HFFc6 (cell line): Measurements from ENCODE around the gene SPG11. TPM values are rescaled to one million over a fixed set of nuclear protein-coding genes. Genes with fewer than 3 reads are reported as not detected.

ENCODE experiments used
- DNase-seq: peaks from one replicate; pipeline ENCODE4 v3.0.0-alpha.2; 2018
- H3K27ac Mint-ChIP-seq: 2 replicates; pipeline ENCODE4 v1.8.0; 2020; ENCODE audit warnings: mild to moderate bottlenecking, mixed read lengths
- H3K27me3 Mint-ChIP-seq: 2 replicates; pipeline ENCODE4 v1.8.0; 2021; ENCODE audit warnings: mild to moderate bottlenecking, moderate library complexity, mixed read lengths; ENCODE audit not compliant: insufficient read depth
- H3K36me3 Mint-ChIP-seq: 2 replicates; pipeline ENCODE4 v1.8.0; 2021; ENCODE audit warnings: low read depth, mixed read lengths
- H3K4me1 Mint-ChIP-seq: 2 replicates; pipeline ENCODE4 v1.8.0; 2020; ENCODE audit warnings: low read depth, mixed read lengths
- H3K4me3 Mint-ChIP-seq: 2 replicates; pipeline ENCODE4 v1.8.0; 2020; ENCODE audit warnings: mild to moderate bottlenecking, moderate library complexity, mixed read lengths
- H3K9me3 Mint-ChIP-seq: 2 replicates; pipeline ENCODE4 v1.8.0; 2020; ENCODE audit warnings: mild to moderate bottlenecking, mixed read lengths
- CTCF ChIP-seq: fragments of 200-600 bp; sonication (generic); IDR thresholded peaks from 2 replicates; pipeline ENCODE4 v1.5.0; 2021; ENCODE audit warnings: antibody characterized with exemption, mild to moderate bottlenecking
- total RNA-seq, 6 experiments: library from RNA; stranded (reverse); fragmentation: NEBNext Ultra II Directional; extraction: Animal tissue kit (Norgen Biotek cat#: 25700); gene quantifications; 2 replicates in 1 of 6; 3 replicates in 5 of 6; pipeline ENCODE4 v1.2.3, GENCODE V29; 2021

The SPG11 gene
- total RNA-seq, 6 experiments from 2014 or later = 28.0 to 34.1 (median 31.2) TPM

- H3K36me3 Mint-ChIP-seq = peaks cover 18% of the 10 kb centered on the region
- DNase-seq = peak; percentile 3
- no peaks in the 10 kb centered on the region for H3K9me3 Mint-ChIP-seq
- TF ChIP-seq CTCF = no peak
- no peak overlapping the region for H3K4me3 Mint-ChIP-seq
- H3K27ac Mint-ChIP-seq = 0 out of 2 replicates have a peak overlapping the region, but pooled peaks have one; percentile 7
- no peaks in the 10 kb centered on the region; the same call in none of the 2 replicates for H3K27me3 Mint-ChIP-seq
- peaks cover 19% of the 10 kb centered on the region for H3K4me1 Mint-ChIP-seq
These were observed 132.8 kb downstream of the SPG11 start for GRCh38 chr15:44530653-44531052.

GRCh38 chr15:44529864-44530604, 133.4 kb downstream of the SPG11 start:
- no peak overlapping the region for H3K4me3 Mint-ChIP-seq
- DNase-seq = no peak
- no peak overlapping the region for H3K27ac Mint-ChIP-seq
- H3K36me3 Mint-ChIP-seq = peaks cover 12% of the 10 kb centered on the region
- peaks cover 15% of the 10 kb centered on the region for H3K4me1 Mint-ChIP-seq
- no peaks in the 10 kb centered on the region; the same call in none of the 2 replicates for H3K27me3 Mint-ChIP-seq
- TF ChIP-seq CTCF = no peak
- no peaks in the 10 kb centered on the region for H3K9me3 Mint-ChIP-seq

GRCh38 chr15:44527241-44527640, 136.2 kb downstream of the SPG11 start:
- Mint-ChIP-seq H3K4me3 (no peak overlapping the region), H3K36me3 (no peaks in the 10 kb centered on the region), H3K27me3 (no peaks in the 10 kb centered on the region), H3K9me3 (no peaks in the 10 kb centered on the region), H3K27ac (no peak overlapping the region), H3K4me1 (peaks cover 20% of the 10 kb centered on the region)
- TF ChIP-seq CTCF = no peak
- DNase-seq = no peak

- H3K27me3 Mint-ChIP-seq = no peaks in the 10 kb centered on the region
- H3K36me3 Mint-ChIP-seq = no peaks in the 10 kb centered on the region; the same call in 1 of the 2 replicates
- DNase-seq = no peak
- H3K27ac Mint-ChIP-seq = peak overlapping the region; percentile 16; the same call in 1 of the 2 replicates
- no peak overlapping the region for H3K4me3 Mint-ChIP-seq
- no peaks in the 10 kb centered on the region for H3K9me3 Mint-ChIP-seq
- H3K4me1 Mint-ChIP-seq = peaks cover 14% of the 10 kb centered on the region
- TF ChIP-seq CTCF = no peak
These were observed 138.4 kb downstream of the SPG11 start for GRCh38 chr15:44525018-44525417.

GRCh38 chr15:44519537-44519936, 143.9 kb downstream of the SPG11 start:
- DNase-seq = no peak
- Mint-ChIP-seq H3K27me3 (no peaks in the 10 kb centered on the region), H3K27ac (no peak overlapping the region), H3K9me3 (no peaks in the 10 kb centered on the region), H3K4me3 (no peak overlapping the region), H3K36me3 (peaks cover 12% of the 10 kb centered on the region; the same call in 1 of the 2 replicates), H3K4me1 (peaks cover 7% of the 10 kb centered on the region)
- TF ChIP-seq CTCF = no peak
